WTC11 (cell line): ENCODE measurements around the gene SMIM29.

Source experiments
- CTCF ChIP-seq: fragments of 200-600 bp; IDR thresholded peaks from 2 replicates; pipeline ENCODE4 v1.8.0; 2022; ENCODE audit warnings: antibody characterized with exemption
- FOXK1 ChIP-seq: sonication (generic); formaldehyde crosslinking; IDR thresholded peaks from 2 replicates; pipeline ENCODE4 v1.8.0; 2022; ENCODE audit warnings: mild to moderate bottlenecking, moderate library complexity, missing genetic modification reagents
- GTF2I ChIP-seq: fragments of 250-450 bp; sonication (Bioruptor Pico); conservative IDR thresholded peaks from 2 replicates; pipeline ENCODE4 v1.4.0; 2021; ENCODE audit warnings: mild to moderate bottlenecking
- JUN ChIP-seq: sonication (generic); formaldehyde crosslinking; IDR thresholded peaks from 2 replicates; pipeline ENCODE4 v1.8.0; 2023; ENCODE audit warnings: mild to moderate bottlenecking, missing genetic modification reagents
- MAX ChIP-seq: sonication (generic); formaldehyde crosslinking; IDR thresholded peaks from 2 replicates; pipeline ENCODE4 v1.8.0; 2022; ENCODE audit warnings: mild to moderate bottlenecking, missing genetic modification reagents
- SMAD3 ChIP-seq: sonication (generic); formaldehyde crosslinking; IDR thresholded peaks from 2 replicates; pipeline ENCODE4 v1.8.0; 2022; ENCODE audit warnings: missing genetic modification reagents, mild to moderate bottlenecking, borderline replicate concordance
- USF2 ChIP-seq: sonication (generic); formaldehyde crosslinking; IDR thresholded peaks from 2 replicates; pipeline ENCODE4 v1.8.1; 2023; ENCODE audit warnings: mild to moderate bottlenecking, missing genetic modification reagents, moderate library complexity

- no peak for TF ChIP-seq CTCF
- no peak for TF ChIP-seq USF2 (CRISPR knock-in tag)
- TF ChIP-seq MAX (CRISPR knock-in tag) = no peak
- no peak for TF ChIP-seq JUN (CRISPR knock-in tag)
- no peak for TF ChIP-seq SMAD3 (CRISPR knock-in tag)
- no peak for TF ChIP-seq FOXK1 (CRISPR knock-in tag)
- TF ChIP-seq GTF2I (CRISPR knock-in tag) = no peak
These were observed 25.3 kb upstream of the SMIM29 start for GRCh38 chr6:34274129-34274528.
